Mesodermal cell (in vitro differentiated cells): ENCODE measurements around the gene FAM20C.
"Not testable (repeated sequence)": the region's sequence is repeated elsewhere in the genome, so short reads cannot be mapped to it uniquely, and the experiment has no call there.

Experiments
- H3K27ac ChIP-seq: 2 replicates; pipeline ENCODE4 v1.7.0; 2013; ENCODE audit warnings: mild to moderate bottlenecking, low read depth, low read length, moderate library complexity; ENCODE audit not compliant: severe bottlenecking
- H3K36me3 ChIP-seq: 2 replicates; pipeline ENCODE4 v1.7.1; 2013; ENCODE audit warnings: mild to moderate bottlenecking, low read length, moderate library complexity; ENCODE audit not compliant: control insufficient read depth, insufficient read depth
- H3K4me1 ChIP-seq: one replicate; pipeline ENCODE4 v1.7.1; 2013; ENCODE audit warnings: mild to moderate bottlenecking, low read length; ENCODE audit not compliant: insufficient read depth, control insufficient read depth, poor library complexity, severe bottlenecking
- H3K4me3 ChIP-seq: 2 replicates; pipeline ENCODE4 v1.7.0; 2013; ENCODE audit warnings: low read length, control low read depth, mild to moderate bottlenecking; ENCODE audit not compliant: insufficient read depth, poor library complexity, severe bottlenecking; ENCODE audit errors: extremely low read depth
- H3K9me3 ChIP-seq: 2 replicates; pipeline ENCODE4 v1.7.1; 2013; ENCODE audit warnings: mild to moderate bottlenecking, low read length, moderate library complexity; ENCODE audit not compliant: control insufficient read depth
- WGBS, 2 experiments: methylation state at CpG; one replicate each; pipeline ENCODE4 v1.1.5; 2013; ENCODE audit warnings: missing lambda C conversion rate in 2 of 2; ENCODE audit not compliant: insufficient coverage in 2 of 2; 5-methylcytosine and 5-hydroxymethylcytosine counted together

FAM20C gene

GRCh38 chr7:262631-263311, 70.4 kb downstream of the FAM20C start:
- not testable (repeated sequence) for H3K4me1 ChIP-seq, H3K27ac ChIP-seq, H3K4me3 ChIP-seq
- Histone ChIP-seq H3K36me3 (peaks cover 10% of the 10 kb centered on the region), H3K9me3 (peaks cover 17% of the 10 kb centered on the region)
- WGBS, 2 experiments, result 86 to 92% methylated on average over 17 to 20 of the region's 31 CpGs

GRCh38 chr7:263483-264351, 71.3 kb downstream of the FAM20C start:
- WGBS, 2 experiments, result 90 to 92% methylated on average over 4 to 7 of the region's 37 CpGs
- H3K27ac ChIP-seq, H3K4me3 ChIP-seq, H3K4me1 ChIP-seq: not testable (repeated sequence)
- peaks cover 10% of the 10 kb centered on the region for H3K36me3 ChIP-seq
- peaks cover 17% of the 10 kb centered on the region for H3K9me3 ChIP-seq

GRCh38 chr7:264541-265191, 72.3 kb downstream of the FAM20C start:
- WGBS, 2 experiments, result 93 to 95% methylated on average over 23 to 27 of the region's 27 CpGs
- Histone ChIP-seq H3K4me1 (no peaks in the 10 kb centered on the region), H3K9me3 (peaks cover 19% of the 10 kb centered on the region), H3K4me3 (no peak overlapping the region), H3K36me3 (peaks cover 8% of the 10 kb centered on the region), H3K27ac (no peak overlapping the region)

- Histone ChIP-seq H3K9me3 (peaks cover 22% of the 10 kb centered on the region), H3K4me1 (no peaks in the 10 kb centered on the region), H3K36me3 (peaks cover under 1% of the 10 kb centered on the region), H3K4me3 (no peak overlapping the region), H3K27ac (no peak overlapping the region)
- 86 to 91% methylated on average over 13 to 16 of the region's 25 CpGs for WGBS, 2 experiments
These were observed 73.0 kb downstream of the FAM20C start for GRCh38 chr7:265192-265997.

- WGBS, 2 experiments, result 89 to 91% methylated on average over 17 to 22 of the region's 22 CpGs
- Histone ChIP-seq H3K4me3 (no peak overlapping the region), H3K36me3 (no peaks in the 10 kb centered on the region), H3K9me3 (peaks cover 21% of the 10 kb centered on the region), H3K4me1 (no peaks in the 10 kb centered on the region), H3K27ac (no peak overlapping the region)
These were observed 73.9 kb downstream of the FAM20C start for GRCh38 chr7:265998-266850.

GRCh38 chr7:266851-267840, 74.8 kb downstream of the FAM20C start:
- no peaks in the 10 kb centered on the region for H3K36me3 ChIP-seq
- 82 to 87% methylated on average over 37 to 41 of the region's 45 CpGs for WGBS, 2 experiments
- no peak overlapping the region for H3K4me3 ChIP-seq

GRCh38 chr7:268991-269390, 76.6 kb downstream of the FAM20C start:
- Histone ChIP-seq H3K4me3 (no peak overlapping the region), H3K36me3 (no peaks in the 10 kb centered on the region), H3K27ac (no peak overlapping the region), H3K4me1 (no peaks in the 10 kb centered on the region), H3K9me3 (peaks cover 27% of the 10 kb centered on the region)
- WGBS, 2 experiments, result 81 to 85% methylated on average over 7 to 11 of the region's 12 CpGs

More at GRCh38 chr7:266851-267840, 74.8 kb downstream of the FAM20C start:
- Histone ChIP-seq H3K27ac (no peak overlapping the region), H3K9me3 (peaks cover 19% of the 10 kb centered on the region), H3K4me1 (no peaks in the 10 kb centered on the region)

GRCh38 chr7:269721-270120, 77.3 kb downstream of the FAM20C start:
- H3K9me3 ChIP-seq, result peaks cover 27% of the 10 kb centered on the region
- 77 to 90% methylated on average over 6 to 7 of the region's 11 CpGs for WGBS, 2 experiments
- H3K4me1 ChIP-seq, result no peaks in the 10 kb centered on the region
- H3K4me3 ChIP-seq, result no peak overlapping the region
- H3K36me3 ChIP-seq, result no peaks in the 10 kb centered on the region
- H3K27ac ChIP-seq, result no peak overlapping the region
